Bronchial epithelial cell (primary cell): ENCODE data around the gene GRAMD2B. TPM values are rescaled to one million over a fixed set of nuclear protein-coding genes. Genes with fewer than 3 reads are reported as not detected.

ENCODE experiments used
- DNase-seq: peaks from one replicate; pipeline ENCODE4 v3.0.0-alpha.2; 2010; ENCODE audit warnings: low read depth
- FAIRE-seq: peaks from 2 replicates; lab custom pipeline; 2011; peaks lifted over from hg19 to GRCh38; lab: Jason Lieb, UNC
- H3K27me3 ChIP-seq: 2 replicates; pipeline ENCODE4 v1.5.1; 2011; ENCODE audit warnings: low read length; ENCODE audit not compliant: control insufficient read depth, insufficient read depth
- H3K36me3 ChIP-seq: 2 replicates; pipeline ENCODE4 v1.5.1; 2011; ENCODE audit warnings: low read length; ENCODE audit not compliant: control insufficient read depth, insufficient read depth
- H3K4me3 ChIP-seq: 2 replicates; pipeline ENCODE4 v1.5.1; 2011; ENCODE audit warnings: mild to moderate bottlenecking, low read depth, low read length, control low read depth
- CTCF ChIP-seq: IDR thresholded peaks from 2 replicates; pipeline ENCODE4 v1.5.1; 2011; ENCODE audit warnings: mild to moderate bottlenecking, moderate library complexity, low read length, control low read depth, inconsistent platforms; ENCODE audit not compliant: insufficient read depth, severe bottlenecking
- total RNA-seq: library from RNA; depleted of rRNA; stranded (reverse); fragments of >200 nt; gene quantifications from 2 replicates; pipeline ENCODE4 v1.2.1, GENCODE V29; 2014

The GRAMD2B gene
- total RNA-seq, 1 donor from 2014 or later = 9.2 TPM

- Histone ChIP-seq H3K36me3 (peaks cover 2% of the 10 kb centered on the region), H3K27me3 (no peaks in the 10 kb centered on the region), H3K4me3 (no peak overlapping the region)
- TF ChIP-seq CTCF = no peak
- no peak for FAIRE-seq
- no peak for DNase-seq
These were observed 31.3 kb downstream of the GRAMD2B start for GRCh38 chr5:126454535-126454934.

- peaks cover 2% of the 10 kb centered on the region for H3K36me3 ChIP-seq
- FAIRE-seq (no peak), DNase-seq (no peak)
- H3K27me3 ChIP-seq = no peaks in the 10 kb centered on the region
- H3K4me3 ChIP-seq = no peak overlapping the region
- no peak for TF ChIP-seq CTCF
These were observed 32.1 kb downstream of the GRAMD2B start for GRCh38 chr5:126455264-126455663.

- Histone ChIP-seq H3K27me3 (no peaks in the 10 kb centered on the region), H3K36me3 (peaks cover 2% of the 10 kb centered on the region), H3K4me3 (no peak overlapping the region)
- FAIRE-seq (no peak), DNase-seq (peak; percentile 39)
- TF ChIP-seq CTCF = no peak
These were observed 32.5 kb downstream of the GRAMD2B start for GRCh38 chr5:126455728-126456127.

- no peaks in the 10 kb centered on the region for H3K27me3 ChIP-seq
- FAIRE-seq (no peak), DNase-seq (no peak)
- H3K36me3 ChIP-seq = peaks cover 2% of the 10 kb centered on the region
- no peak overlapping the region for H3K4me3 ChIP-seq
- no peak for TF ChIP-seq CTCF
These were observed 33.1 kb downstream of the GRAMD2B start for GRCh38 chr5:126456217-126456820.

- Histone ChIP-seq H3K36me3 (peaks cover 1% of the 10 kb centered on the region), H3K27me3 (no peaks in the 10 kb centered on the region), H3K4me3 (no peak overlapping the region)
- DNase-seq (no peak), FAIRE-seq (no peak)
- TF ChIP-seq CTCF = no peak
These were observed 37.2 kb downstream of the GRAMD2B start for GRCh38 chr5:126460459-126460858.

- DNase-seq = peak; percentile 82
- peaks cover 1% of the 10 kb centered on the region for H3K36me3 ChIP-seq
- FAIRE-seq = no peak
- TF ChIP-seq CTCF = no peak
- H3K27me3 ChIP-seq = no peaks in the 10 kb centered on the region
- no peak overlapping the region for H3K4me3 ChIP-seq
These were observed 37.8 kb downstream of the GRAMD2B start for GRCh38 chr5:126460977-126461376.
